Lower leg skin (tissue), 3 donors: ENCODE data around the gene MTMR11.

Source experiments
- POLR2A ChIP-seq, 2 donors: fragments of 450-650 bp; IDR thresholded peaks; one replicate each; pipeline ENCODE4 v1.6.1; 2016 to 2017; ENCODE audit warnings: antibody characterized with exemption in 2 of 2, mild to moderate bottlenecking in 1 of 2, moderate library complexity in 1 of 2
- TF ChIP-seq, protein P1 (sequence below), 3 donors: fragments of 450-650 bp; IDR thresholded peaks; one replicate each; pipeline ENCODE4 v1.5.1; 2016; ENCODE audit warnings: antibody characterized with exemption in 3 of 3, mild to moderate bottlenecking in 3 of 3, moderate library complexity in 2 of 3

DNA sequence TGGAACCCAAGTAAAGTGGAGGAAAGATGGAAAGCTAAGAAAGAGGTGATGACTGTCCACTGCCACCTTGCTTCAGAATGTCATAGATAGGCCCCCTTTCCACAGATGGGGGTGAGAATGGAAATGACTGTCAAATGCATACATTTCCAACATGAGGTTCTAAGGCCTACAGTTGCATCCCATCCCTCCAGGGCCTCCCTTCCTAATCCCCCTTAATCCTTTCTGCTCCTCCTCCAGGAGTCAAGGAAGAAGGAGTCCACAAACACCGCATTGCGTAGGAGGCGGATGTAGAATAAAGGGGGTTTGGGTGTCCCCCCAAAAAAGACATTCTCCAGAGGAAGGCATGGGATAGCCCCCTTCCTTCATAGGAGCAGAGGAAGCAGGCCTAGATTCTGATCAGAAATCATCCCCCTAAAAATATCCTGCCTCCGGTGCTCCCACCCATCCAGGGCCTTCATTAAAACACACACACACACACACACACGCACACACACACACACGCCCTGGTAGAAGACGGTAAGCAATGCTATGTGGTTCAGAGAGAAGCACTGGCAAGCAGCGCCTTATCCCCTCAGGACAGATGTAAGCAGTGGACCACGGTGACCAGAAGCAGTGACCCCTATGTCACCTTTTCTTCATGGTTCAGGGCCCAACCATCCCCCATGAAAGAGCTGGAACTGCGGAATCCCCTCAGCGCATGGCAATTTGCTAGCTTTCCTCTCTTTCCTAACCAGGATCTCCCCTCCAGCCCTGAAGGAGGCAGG lies 21.1 kb downstream of the MTMR11 start:
- TF ChIP-seq, protein P1, sequence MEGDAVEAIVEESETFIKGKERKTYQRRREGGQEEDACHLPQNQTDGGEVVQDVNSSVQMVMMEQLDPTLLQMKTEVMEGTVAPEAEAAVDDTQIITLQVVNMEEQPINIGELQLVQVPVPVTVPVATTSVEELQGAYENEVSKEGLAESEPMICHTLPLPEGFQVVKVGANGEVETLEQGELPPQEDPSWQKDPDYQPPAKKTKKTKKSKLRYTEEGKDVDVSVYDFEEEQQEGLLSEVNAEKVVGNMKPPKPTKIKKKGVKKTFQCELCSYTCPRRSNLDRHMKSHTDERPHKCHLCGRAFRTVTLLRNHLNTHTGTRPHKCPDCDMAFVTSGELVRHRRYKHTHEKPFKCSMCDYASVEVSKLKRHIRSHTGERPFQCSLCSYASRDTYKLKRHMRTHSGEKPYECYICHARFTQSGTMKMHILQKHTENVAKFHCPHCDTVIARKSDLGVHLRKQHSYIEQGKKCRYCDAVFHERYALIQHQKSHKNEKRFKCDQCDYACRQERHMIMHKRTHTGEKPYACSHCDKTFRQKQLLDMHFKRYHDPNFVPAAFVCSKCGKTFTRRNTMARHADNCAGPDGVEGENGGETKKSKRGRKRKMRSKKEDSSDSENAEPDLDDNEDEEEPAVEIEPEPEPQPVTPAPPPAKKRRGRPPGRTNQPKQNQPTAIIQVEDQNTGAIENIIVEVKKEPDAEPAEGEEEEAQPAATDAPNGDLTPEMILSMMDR (IDR thresholded peaks at IDR 0.05): no peak
- TF ChIP-seq POLR2A (IDR thresholded peaks at IDR 0.05): no peak
